ENCODE results near the gene GPX1. TPM values are rescaled to one million over a fixed set of nuclear protein-coding genes. Genes with fewer than 3 reads are reported as not detected.

The GPX1 gene
- total RNA-seq (2021), result 253 and 265 TPM in 2 replicates
- long read RNA-seq, transcript GPX1-202 (2 exons, 1,151 nt), result major isoform, 179 of 184 reads
- long read RNA-seq, partial matches to known transcripts, result 0 of 184 reads
- long read RNA-seq, other reads (novel, unspliced or antisense), result 1 of 184 reads

- Mint-ChIP-seq H3K4me3 (peak within 1 kb of the TSS; percentile 93 to 94), H3K27ac (peak within 1 kb of the TSS; percentile 92 to 97 (median 94)), H3K4me1 (peaks cover 21 to 22% of the 10 kb centered on the region in 2 experiments), H3K36me3 (ENCODE audit: insufficient read depth in 1 of 3, low read depth in 3 of 3) (peaks cover 24 to 70% (median 54%) of the 10 kb centered on the region in 3 experiments), H3K27me3 (ENCODE audit: low read depth) (no peaks in the 10 kb centered on the region), H3K9me3 (peaks cover 0 to 2% of the 10 kb centered on the region in 2 experiments; a peak in 1 of 5 replicates)
- peak within 1 kb of the TSS; percentile 6; the same call in 1 of the 2 replicates for H2BK15ac ChIP-seq (ENCODE audit: low read depth, low read length)
- peak; percentile 97 for DNase-seq
- H2BK120ac ChIP-seq (ENCODE audit: low read depth, low read length, poor library complexity, severe bottlenecking), result no peak within 1 kb of the TSS
- no peak within 1 kb of the TSS for H3K56ac ChIP-seq (ENCODE audit: insufficient read length, low read depth, low read length)
- H4K8ac ChIP-seq (replicated peaks; ENCODE audit: insufficient read length, low read depth, low read length), result no peak within 1 kb of the TSS
- H3K4me1 ChIP-seq (ENCODE audit: insufficient read depth, low read length), result no peaks in the 10 kb centered on the region; the same call in 1 of the 2 replicates
- H4K91ac ChIP-seq (ENCODE audit: insufficient read length, low read depth, low read length), result no peak within 1 kb of the TSS
- H4K20me1 ChIP-seq (ENCODE audit: control insufficient read depth, insufficient read depth, insufficient read length), result no peaks in the 10 kb centered on the region
- H3K14ac ChIP-seq (ENCODE audit: insufficient read depth, low read length), result peak within 1 kb of the TSS; percentile 85
- peak within 1 kb of the TSS; percentile 35 for H3K27ac ChIP-seq (ENCODE audit: insufficient read length, low read depth, low read length)
- H2AFZ ChIP-seq (ENCODE audit: low read length), result no peak within 1 kb of the TSS
- no peak within 1 kb of the TSS for H4K5ac ChIP-seq (ENCODE audit: insufficient read length, low read depth, low read length)
- H3K4ac ChIP-seq (ENCODE audit: low read depth, low read length), result no peak within 1 kb of the TSS; the same call in 1 of the 2 replicates
- no peaks in the 10 kb centered on the region for H3K79me1 ChIP-seq (ENCODE audit: insufficient read depth, low read depth, low read length, poor library complexity, severe bottlenecking)
- peak within 1 kb of the TSS; percentile 36 for H3K23ac ChIP-seq (ENCODE audit: insufficient read length, low read depth, low read length)
- WGBS (ENCODE audit: extremely low coverage, insufficient read length, low lambda C conversion rate), result no CpG with 5 or more reads among the region's 46 CpGs
- H3K18ac ChIP-seq (ENCODE audit: insufficient read length, low read depth, low read length), result peak within 1 kb of the TSS; percentile 88
- peak within 1 kb of the TSS; percentile 95 for H3K9ac ChIP-seq (ENCODE audit: extremely low read depth, insufficient read length, low read length)
- H2BK5ac ChIP-seq (ENCODE audit: insufficient read length, low read length), result peak within 1 kb of the TSS; percentile 7
- H3K4me2 ChIP-seq (ENCODE audit: insufficient read depth, insufficient read length, low read length), result peak within 1 kb of the TSS; percentile 98
- H3K27me3 ChIP-seq (ENCODE audit: insufficient read depth, low read length), result no peaks in the 10 kb centered on the region
- H3K79me2 ChIP-seq (ENCODE audit: insufficient read depth, low read length), result no peaks in the 10 kb centered on the region; the same call in 1 of the 2 replicates
- no peak within 1 kb of the TSS for H2BK12ac ChIP-seq (ENCODE audit: insufficient read length, low read depth, low read length)
- no peak within 1 kb of the TSS for H2BK20ac ChIP-seq (ENCODE audit: low read depth, low read length, poor library complexity, severe bottlenecking)
- peaks cover 11% of the 10 kb centered on the region for H3K23me2 ChIP-seq (ENCODE audit: insufficient read length, low read depth, low read length, poor library complexity, severe bottlenecking)
- H3T11ph ChIP-seq (ENCODE audit: low read length), result no peak within 1 kb of the TSS
- H2AK5ac ChIP-seq (ENCODE audit: insufficient read length, low read length), result no peak within 1 kb of the TSS
- no peak for TF ChIP-seq CTCF (conservative IDR thresholded peaks at IDR 0.05)
- no peaks in the 10 kb centered on the region for H3K9me3 ChIP-seq (ENCODE audit: control insufficient read depth, low read depth, low read length)
Measured at GRCh38 chr3:49358217-49358883, at the start of gene GPX1. Gene GPX1 (minus strand): TSS chr3:49358353. CDS start chr3:49358278, 75 bp downstream.
